Left kidney (tissue), 2 donors: ENCODE data around the gene MUC2. TPM values are rescaled to one million over a fixed set of nuclear protein-coding genes. Genes with fewer than 3 reads are reported as not detected.

Experiments used
- DNase-seq: peaks from one replicate; pipeline ENCODE4 v3.0.0-alpha.2; 2013
- polyA plus RNA-seq: library from polyadenylated mRNA; unstranded; fragments of 120-200 nt; gene quantifications from one replicate; pipeline ENCODE4 v1.2.1, GENCODE V29; 2013; ENCODE audit not compliant: insufficient read length

The MUC2 gene
- polyA plus RNA-seq, 1 donor = 0.03 TPM

GRCh38 chr11:1050581-1051355, 23.9 kb upstream of the MUC2 start:
- peak; percentile 44 for DNase-seq

GRCh38 chr11:1051356-1052132, 23.1 kb upstream of the MUC2 start:
- no peak for DNase-seq

DNA sequence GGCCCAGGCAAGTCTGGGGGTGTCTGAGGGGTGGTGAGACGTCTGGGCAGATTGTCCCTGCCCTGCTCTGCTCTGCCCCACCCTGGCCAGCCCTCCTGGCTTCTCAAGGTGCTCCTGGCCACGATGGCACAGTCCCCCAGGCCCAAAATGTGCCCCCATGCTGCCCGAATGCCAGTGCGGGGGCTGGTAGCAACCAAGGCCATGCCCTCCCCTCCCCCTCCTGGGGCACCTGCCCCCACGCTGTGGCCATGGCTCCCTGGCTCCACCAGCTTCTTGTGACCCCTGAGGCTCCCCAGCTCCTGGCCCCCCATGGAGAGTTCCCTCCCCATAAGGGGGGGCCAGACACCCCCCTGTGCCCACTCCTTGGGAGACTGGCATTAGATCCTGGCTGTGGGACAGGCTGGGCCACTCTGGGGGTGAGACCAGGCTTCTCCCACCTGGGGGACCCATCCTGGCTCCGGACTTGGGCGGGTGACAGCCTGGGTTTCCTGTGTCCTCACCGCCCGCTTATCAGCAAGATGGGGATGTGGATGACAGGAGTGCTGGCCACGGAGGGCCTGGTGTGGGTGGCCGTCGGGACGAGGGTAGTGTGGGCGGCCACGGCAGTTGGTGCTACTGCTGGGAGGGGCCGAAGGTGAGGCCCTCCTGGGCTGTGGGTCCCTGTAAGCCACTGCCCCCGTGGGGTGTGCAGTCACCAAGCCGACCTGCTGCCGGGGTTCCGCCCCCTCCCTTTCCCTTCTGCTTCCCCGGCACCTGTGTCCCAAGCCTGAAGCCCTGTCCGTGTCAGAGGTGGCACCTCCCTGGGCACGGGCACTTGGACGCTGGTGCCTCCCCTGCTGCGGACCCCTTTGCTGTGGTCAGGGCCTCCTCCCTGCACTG, 22.3 kb upstream of the MUC2 start:
- no peak for DNase-seq

- DNase-seq = no peak
Observed at GRCh38 chr11:1053121-1053901, 21.4 kb upstream of the MUC2 start.

DNA sequence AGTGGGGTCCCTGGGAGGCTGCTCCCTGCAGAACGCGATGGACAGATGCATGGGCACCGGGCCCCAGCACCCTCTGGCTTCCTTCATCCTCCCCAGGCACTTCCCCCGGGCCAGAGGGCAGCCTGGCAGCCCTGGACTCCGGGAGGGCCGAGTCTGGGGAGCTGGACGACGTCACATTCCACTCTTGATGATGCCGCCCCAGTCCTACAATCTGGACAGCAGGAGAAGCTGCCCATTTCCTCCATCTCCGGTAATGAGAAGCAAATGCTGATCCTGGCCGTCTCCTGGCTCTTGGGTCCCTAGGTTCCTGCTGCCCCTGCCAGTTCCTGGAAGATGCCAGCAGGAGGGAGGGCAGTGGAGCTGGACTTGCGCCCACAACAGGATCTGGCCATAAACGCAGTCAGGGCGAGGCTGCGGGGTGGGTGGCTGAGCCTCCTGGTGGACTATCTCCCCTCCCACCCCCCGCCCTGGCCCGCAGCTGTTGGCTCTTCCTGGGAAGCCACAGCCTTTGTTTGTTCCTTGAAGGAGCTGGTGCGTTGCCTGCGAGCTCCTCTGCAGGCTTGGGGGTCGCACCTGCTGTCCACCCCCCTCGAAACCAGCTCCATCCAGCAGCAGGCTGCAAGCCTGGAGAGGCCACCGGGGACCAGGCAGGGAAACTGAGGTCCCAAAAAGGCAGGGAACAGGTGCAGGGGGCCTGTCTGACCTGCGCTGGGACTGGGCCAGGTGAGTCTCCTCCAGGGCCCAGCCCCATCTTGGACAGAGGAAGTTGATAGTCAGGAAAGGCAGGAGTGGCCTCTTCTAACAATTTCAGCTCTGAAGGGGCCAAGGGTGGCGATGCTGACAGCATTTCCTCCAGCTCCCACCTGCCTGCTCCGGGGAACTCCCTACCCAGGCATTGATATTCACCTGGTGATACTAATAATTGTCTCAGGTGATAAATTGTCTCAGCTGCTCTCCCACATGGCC, 20.2 kb upstream of the MUC2 start:
- DNase-seq = no peak

GRCh38 chr11:1055109-1055703, 19.5 kb upstream of the MUC2 start:
- no peak for DNase-seq

GRCh38 chr11:1055990-1056771, 18.5 kb upstream of the MUC2 start:
- no peak for DNase-seq

DNA sequence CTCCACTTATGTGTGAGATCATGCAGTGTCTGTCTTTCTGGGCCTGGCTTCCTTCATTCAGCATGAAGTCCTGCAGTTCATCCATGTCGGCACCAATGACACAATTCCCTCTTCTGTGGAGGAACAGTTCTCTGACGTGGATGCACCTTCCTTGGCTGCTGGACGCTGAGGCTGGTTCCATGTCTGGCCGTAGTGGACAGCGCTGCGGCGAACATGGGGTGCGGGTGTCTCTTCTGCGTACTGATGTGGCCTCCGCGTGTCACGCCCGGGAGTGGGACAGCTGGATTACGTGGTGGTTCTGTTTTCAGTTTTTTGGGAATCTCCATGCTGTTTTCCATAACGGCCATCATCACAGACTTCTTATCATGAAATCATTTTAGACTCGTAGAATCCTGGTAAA, 16.9 kb upstream of the MUC2 start:
- no peak for DNase-seq

DNA sequence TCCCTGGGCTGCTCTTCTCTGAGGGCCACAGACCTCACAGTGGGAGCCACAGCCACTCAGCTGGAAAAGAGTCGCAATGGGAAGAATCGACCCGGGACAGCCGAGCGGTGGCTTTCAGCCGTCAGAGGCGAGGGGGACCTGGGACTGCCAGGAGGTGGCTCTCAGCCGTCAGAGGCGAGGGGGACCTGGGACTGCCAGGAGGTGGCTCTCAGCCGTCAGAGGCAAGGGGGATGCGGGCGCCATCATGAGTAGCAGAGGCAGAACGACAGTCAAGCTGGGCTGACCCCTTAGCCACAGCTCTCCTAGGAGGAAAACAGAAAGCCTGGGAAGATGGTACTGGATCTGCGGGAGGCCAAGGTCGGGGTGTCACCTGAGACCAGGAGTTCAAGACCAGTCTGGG, 14.9 kb upstream of the MUC2 start:
- DNase-seq = no peak

- no peak for DNase-seq
Observed at GRCh38 chr11:1060410-1060809, 14.3 kb upstream of the MUC2 start.

GRCh38 chr11:1060852-1061616, 13.6 kb upstream of the MUC2 start:
- DNase-seq = no peak

DNA sequence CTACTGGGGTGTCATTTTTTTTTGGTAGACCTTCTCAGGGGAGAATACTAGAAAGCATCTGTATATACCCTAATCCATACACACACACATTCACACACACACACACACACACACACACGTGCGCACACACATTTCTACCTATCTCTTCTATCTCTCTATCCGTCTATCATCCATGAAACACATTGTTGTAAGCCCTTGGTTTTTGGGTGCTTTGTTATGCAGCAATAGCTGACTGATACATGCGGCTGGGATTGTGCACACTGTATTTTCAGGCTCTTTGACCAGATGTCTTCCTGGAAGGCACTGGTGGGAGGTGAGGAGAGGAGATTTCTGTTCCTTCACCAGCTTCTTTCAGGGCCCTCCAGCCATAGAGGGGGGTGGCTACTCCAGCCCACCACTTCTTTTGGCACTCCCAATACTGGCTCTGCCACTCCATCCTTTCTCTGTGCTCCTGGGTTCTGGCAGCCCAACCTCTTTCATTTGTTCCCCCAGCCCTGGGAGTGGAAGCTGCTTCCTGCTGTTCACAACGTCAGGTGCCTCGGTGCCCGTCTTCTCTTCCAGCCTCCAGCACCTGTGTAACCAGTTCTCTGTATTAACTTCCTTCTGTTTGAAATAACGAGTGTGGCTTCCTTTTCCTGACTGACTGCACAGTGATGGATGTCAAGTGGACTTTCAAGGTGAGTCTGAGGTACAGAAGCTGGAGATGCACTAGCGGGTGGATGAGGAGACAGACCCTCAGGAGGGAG, 12.4 kb upstream of the MUC2 start:
- no peak for DNase-seq

- DNase-seq = no peak
Observed at GRCh38 chr11:1064167-1064566, 10.5 kb upstream of the MUC2 start.

DNA sequence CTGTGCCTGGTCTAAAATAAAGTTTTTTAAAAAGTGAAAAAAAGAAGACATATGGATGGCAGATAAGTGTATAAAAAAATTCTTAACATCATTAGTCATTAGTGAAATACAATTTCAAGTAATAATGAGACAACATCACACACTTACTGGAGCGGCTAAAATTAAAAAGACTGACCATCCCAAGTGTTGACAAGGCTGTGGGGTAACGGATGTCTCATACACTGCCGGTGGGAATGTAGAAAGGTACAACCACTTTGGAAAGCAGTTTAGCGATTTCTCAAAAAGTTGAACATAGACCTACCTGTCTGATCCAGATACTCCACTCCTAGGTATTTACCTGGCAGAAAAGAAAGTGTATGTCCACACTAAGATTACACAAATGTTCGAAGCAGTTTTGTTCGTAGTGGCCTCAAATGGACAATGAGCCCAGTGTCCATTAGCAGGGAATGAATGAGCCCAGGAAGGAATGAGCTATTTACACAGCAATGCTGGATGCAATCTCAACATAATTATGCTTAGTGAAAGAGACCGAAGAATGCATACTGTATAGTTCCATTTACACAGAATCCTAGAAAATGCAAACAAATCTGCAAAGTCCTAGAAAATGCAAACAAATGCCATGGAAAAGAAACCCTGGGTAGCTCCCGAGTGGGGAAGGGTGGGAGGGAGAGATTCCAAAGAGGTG, 6.7 kb upstream of the MUC2 start:
- DNase-seq = no peak

GRCh38 chr11:1069740-1070139, 4.9 kb upstream of the MUC2 start:
- no peak for DNase-seq

DNA sequence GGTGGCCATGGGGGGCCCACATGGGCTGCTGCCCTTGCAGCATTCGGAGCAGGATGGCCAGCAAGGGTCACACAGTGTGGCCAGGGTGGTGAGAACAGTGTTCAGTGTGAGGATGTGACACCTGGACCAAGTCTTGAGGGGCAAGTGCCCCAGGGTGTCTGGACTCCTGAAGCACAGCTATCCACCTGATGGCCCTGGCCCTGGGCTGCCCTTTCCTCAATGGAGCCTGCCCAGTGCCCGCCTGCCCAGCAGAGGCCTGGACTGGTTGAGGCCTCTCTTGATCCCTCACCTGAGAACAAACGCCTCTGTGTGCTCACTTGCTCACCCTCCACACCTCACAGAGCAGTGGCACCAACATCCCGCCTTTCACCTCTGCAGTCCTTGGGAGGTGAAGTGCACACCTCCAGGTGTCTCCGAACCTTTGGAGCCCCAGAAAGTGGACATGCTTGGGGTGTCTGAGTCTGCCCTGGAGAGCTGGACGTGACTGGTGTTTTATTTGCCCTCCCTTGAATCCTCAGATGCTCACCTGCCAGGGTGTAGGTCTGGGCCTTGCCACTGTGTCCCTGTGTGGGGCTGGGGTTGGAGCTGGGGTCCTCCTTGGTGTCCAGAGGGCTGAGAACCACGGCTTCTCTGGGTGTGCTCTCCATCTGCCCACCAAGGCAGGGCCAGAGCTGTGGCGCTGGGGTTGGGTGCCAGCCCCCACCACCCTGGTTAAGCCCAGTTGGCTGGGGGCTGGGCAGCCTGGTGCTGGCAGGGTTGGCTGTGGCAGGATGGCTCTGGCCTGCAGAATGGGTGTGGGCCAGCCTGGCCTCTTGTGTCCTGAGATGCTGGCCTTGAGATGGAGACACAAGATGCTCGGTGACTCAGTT, 3.8 kb upstream of the MUC2 start:
- DNase-seq = no peak
